Ishikawa (cell line): ENCODE measurements around the gene ANKRD11.

Source experiments
- CEBPB ChIP-seq: IDR thresholded peaks from 2 replicates; pipeline ENCODE4 v1.6.1; 2012
- EGR1 ChIP-seq: IDR thresholded peaks from 2 replicates; pipeline ENCODE4 v1.6.1; 2012
- EP300 ChIP-seq: IDR thresholded peaks from 2 replicates; pipeline ENCODE4 v1.6.1; 2012; ENCODE audit warnings: borderline replicate concordance
- FOXM1 ChIP-seq: IDR thresholded peaks from 2 replicates; pipeline ENCODE4 v1.6.1; 2012; ENCODE audit warnings: low read depth, borderline replicate concordance
- MAX ChIP-seq: IDR thresholded peaks from 2 replicates; pipeline ENCODE4 v1.6.1; 2012
- NFIC ChIP-seq: IDR thresholded peaks from 2 replicates; pipeline ENCODE4 v1.6.1; 2012
- RAD21 ChIP-seq: IDR thresholded peaks from 2 replicates; pipeline ENCODE4 v1.6.1; 2012; ENCODE audit warnings: low read depth
- REST ChIP-seq: IDR thresholded peaks from 2 replicates; pipeline ENCODE4 v1.6.1; 2012; ENCODE audit warnings: low read depth, mild to moderate bottlenecking
- TAF1 ChIP-seq: IDR thresholded peaks from 2 replicates; pipeline ENCODE4 v1.6.1; 2012; ENCODE audit warnings: low read depth, mild to moderate bottlenecking
- TCF12 ChIP-seq: IDR thresholded peaks from 2 replicates; pipeline ENCODE4 v1.6.1; 2012; ENCODE audit warnings: low read depth
- TEAD4 ChIP-seq: IDR thresholded peaks from 2 replicates; pipeline ENCODE4 v1.6.1; 2012
- USF1 ChIP-seq: IDR thresholded peaks from 2 replicates; pipeline ENCODE4 v1.6.1; 2012
- YY1 ChIP-seq: IDR thresholded peaks from 2 replicates; pipeline ENCODE4 v1.6.1; 2012; ENCODE audit warnings: low read depth
- ZBTB7A ChIP-seq: IDR thresholded peaks from 2 replicates; pipeline ENCODE4 v1.6.1; 2012; ENCODE audit warnings: low read depth

The ANKRD11 gene

GRCh38 chr16:89230255-89230654 lies 260.1 kb downstream of the ANKRD11 start:
- no peak for TF ChIP-seq RAD21
- no peak for TF ChIP-seq NFIC
- no peak for TF ChIP-seq MAX
- no peak for TF ChIP-seq YY1
- no peak for TF ChIP-seq ZBTB7A
- TF ChIP-seq FOXM1, result no peak
- no peak for TF ChIP-seq TEAD4

DNA sequence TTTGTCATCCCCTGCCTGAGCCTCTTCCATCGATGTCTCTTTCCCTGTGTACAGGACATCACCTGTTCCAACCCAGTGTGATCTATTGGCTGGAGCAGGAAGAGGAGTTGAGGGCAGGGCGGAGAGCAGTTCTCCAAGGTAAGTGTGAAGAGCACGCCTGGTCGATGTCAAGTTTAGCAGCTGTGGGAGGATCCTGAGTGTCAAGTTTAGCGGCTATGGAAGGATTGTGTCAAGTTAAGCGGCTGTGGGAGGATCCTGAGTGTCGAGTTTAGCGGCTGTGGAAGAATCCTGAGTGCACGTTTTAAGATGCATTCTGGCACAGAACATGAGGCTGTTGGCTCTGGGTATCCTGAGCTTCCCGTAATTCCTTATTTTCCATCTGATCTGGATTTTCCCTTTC lies 265.7 kb downstream of the ANKRD11 start:
- TF ChIP-seq CEBPB (no peak), MAX (no peak), EP300 (no peak), YY1 (no peak), RAD21 (no peak), ZBTB7A (no peak)

DNA sequence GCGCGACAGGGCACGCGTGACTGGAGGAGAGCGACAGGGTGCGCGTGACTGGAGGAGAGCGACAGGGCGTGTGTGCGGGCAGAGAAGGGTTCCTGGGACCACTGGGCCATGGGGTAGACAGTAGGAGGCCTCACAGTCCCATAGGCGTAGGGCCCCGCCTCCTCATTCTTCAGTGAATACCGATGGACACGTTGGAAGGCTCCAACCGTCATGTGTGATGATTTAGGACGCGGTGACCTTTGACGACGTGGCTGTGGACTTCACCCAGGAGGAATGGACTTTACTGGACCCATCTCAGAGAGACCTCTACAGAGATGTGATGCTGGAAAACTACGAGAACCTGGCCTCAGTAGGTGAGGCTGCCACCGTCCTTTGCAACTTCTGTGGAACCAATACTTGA lies 267.4 kb downstream of the ANKRD11 start:
- TF ChIP-seq REST (no peak), TEAD4 (no peak)

GRCh38 chr16:89221604-89222003 lies 268.8 kb downstream of the ANKRD11 start:
- no peak for TF ChIP-seq EP300
- no peak for TF ChIP-seq CEBPB
- TF ChIP-seq REST, result no peak
- no peak for TF ChIP-seq FOXM1
- no peak for TF ChIP-seq TEAD4
- TF ChIP-seq USF1, result no peak
- no peak for TF ChIP-seq NFIC
- TF ChIP-seq RAD21, result no peak
- TF ChIP-seq MAX, result no peak
- no peak for TF ChIP-seq ZBTB7A

- TF ChIP-seq TEAD4 (no peak), TCF12 (no peak), RAD21 (no peak), YY1 (no peak), MAX (no peak), FOXM1 (no peak), EGR1 (no peak), TAF1 (no peak), CEBPB (no peak), USF1 (no peak), ZBTB7A (no peak)
Observed at GRCh38 chr16:89219365-89219764, 271.0 kb downstream of the ANKRD11 start.
